ENCODE results near the gene FGD6. TPM values are rescaled to one million over a fixed set of nuclear protein-coding genes. Genes with fewer than 3 reads are reported as not detected.

Gene FGD6
- polyA plus RNA-seq, 1 donor (not counting 4 experiments of a cell fraction or from before 2014, with no cell fraction given) = 54.2 TPM

DNA sequence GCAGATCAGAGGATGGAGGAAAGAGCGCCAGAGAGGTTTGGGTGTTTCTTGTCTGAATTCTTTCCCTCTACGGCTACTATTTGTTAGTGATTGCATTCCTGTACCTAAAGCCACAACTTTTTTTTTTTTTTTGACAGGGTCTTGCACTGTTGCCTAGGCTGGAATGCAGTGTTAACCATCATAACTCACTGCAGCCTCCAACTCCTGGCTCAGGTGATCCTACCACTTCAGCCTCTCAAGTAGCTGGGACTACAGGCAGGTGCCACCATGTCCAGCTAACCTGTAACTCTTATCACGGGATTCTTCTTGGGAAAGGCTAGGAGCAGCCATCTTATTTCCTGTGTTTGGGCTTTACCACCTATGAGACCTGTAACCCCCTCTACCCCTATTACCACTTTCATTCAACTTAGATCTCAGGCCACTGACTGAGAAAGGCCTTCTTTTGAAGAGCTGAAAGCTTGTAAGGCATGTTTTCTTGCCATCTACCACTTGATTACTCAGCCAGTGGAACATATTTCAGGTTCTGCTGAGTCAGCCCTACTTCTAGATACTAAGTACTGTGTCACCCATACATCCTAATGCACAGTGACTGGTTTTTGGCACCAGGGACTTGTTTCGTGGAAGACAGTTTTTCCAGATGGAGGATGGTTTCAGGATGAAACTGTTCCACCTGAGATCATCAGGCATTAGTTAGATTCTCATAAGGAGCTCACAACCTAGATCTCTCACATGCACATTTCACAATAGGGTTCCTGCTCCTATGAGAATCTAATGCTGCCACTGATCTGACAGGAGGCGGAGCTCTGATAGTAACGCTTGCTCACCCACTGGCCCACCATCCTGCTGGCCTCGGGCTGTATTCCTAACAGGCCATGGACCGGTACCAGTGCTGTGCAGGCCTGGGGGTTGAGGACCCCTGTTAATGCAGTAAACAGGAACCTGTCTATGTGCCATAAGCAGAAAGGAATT lies 7.2 kb upstream of the FGD6 start:
- Histone ChIP-seq H3K9ac (ENCODE audit: control insufficient read depth, extremely low read depth, insufficient read depth, low read length) (no peak overlapping the region), H4K20me1 (ENCODE audit: control insufficient read depth, extremely low read depth, insufficient read depth, low read length) (peaks cover 5% of the 10 kb centered on the region), H2AFZ (ENCODE audit: control insufficient read depth, low read length) (no peak overlapping the region), H3K4me1 (ENCODE audit: control insufficient read depth, extremely low read depth, insufficient read depth, low read length) (peaks cover 40% of the 10 kb centered on the region), H3K79me2 (ENCODE audit: control insufficient read depth, insufficient read depth, low read length) (peaks cover 97% of the 10 kb centered on the region), H3K9me1 (ENCODE audit: control insufficient read depth, extremely low read depth, insufficient read depth, low read length) (no peaks in the 10 kb centered on the region), H3K9me3 (ENCODE audit: control insufficient read depth, low read depth, low read length) (no peaks in the 10 kb centered on the region), H3K27ac (ENCODE audit: control insufficient read depth, insufficient read depth, low read length) (peak overlapping the region; percentile 38), H3K27me3 (ENCODE audit: control insufficient read depth, extremely low read depth, insufficient read depth, low read length) (no peaks in the 10 kb centered on the region), H3K36me3 (ENCODE audit: control insufficient read depth in 2 of 2, extremely low read depth in 1 of 2, insufficient read depth in 2 of 2, low read length in 2 of 2) (peaks cover 9 to 21% of the 10 kb centered on the region in 2 experiments), H3K4me3 (ENCODE audit: control insufficient read depth in 2 of 3, extremely low read depth in 1 of 3, insufficient read depth in 2 of 3, low read depth in 1 of 3, low read length in 3 of 3) (no peak overlapping the region), H3K4me2 (ENCODE audit: control insufficient read depth, extremely low read depth, insufficient read depth, low read depth, low read length) (peak overlapping the region; percentile 33)
- FAIRE-seq (peak; percentile 87), DNase-seq (ENCODE audit: low read depth, low spot score) (no peak)
- dilution Hi-C loops (cut with MboI; ENCODE audit: extremely low pct_ligation_motif_present, low sequenced_read_pairs) = no loop called here
- TF ChIP-seq, protein P1, sequence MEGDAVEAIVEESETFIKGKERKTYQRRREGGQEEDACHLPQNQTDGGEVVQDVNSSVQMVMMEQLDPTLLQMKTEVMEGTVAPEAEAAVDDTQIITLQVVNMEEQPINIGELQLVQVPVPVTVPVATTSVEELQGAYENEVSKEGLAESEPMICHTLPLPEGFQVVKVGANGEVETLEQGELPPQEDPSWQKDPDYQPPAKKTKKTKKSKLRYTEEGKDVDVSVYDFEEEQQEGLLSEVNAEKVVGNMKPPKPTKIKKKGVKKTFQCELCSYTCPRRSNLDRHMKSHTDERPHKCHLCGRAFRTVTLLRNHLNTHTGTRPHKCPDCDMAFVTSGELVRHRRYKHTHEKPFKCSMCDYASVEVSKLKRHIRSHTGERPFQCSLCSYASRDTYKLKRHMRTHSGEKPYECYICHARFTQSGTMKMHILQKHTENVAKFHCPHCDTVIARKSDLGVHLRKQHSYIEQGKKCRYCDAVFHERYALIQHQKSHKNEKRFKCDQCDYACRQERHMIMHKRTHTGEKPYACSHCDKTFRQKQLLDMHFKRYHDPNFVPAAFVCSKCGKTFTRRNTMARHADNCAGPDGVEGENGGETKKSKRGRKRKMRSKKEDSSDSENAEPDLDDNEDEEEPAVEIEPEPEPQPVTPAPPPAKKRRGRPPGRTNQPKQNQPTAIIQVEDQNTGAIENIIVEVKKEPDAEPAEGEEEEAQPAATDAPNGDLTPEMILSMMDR (optimal IDR thresholded peaks at IDR 0.05 in 1 of 3, IDR thresholded peaks at IDR 0.05 in 1 of 3, conservative IDR thresholded peaks at IDR 0.05 in 1 of 3; ENCODE audit: extremely low read depth in 1 of 3, insufficient read depth in 2 of 3, low read length in 3 of 3) = no peak
- TF ChIP-seq EZH2 (IDR thresholded peaks at IDR 0.05; ENCODE audit: low read length) = no peak

DNA sequence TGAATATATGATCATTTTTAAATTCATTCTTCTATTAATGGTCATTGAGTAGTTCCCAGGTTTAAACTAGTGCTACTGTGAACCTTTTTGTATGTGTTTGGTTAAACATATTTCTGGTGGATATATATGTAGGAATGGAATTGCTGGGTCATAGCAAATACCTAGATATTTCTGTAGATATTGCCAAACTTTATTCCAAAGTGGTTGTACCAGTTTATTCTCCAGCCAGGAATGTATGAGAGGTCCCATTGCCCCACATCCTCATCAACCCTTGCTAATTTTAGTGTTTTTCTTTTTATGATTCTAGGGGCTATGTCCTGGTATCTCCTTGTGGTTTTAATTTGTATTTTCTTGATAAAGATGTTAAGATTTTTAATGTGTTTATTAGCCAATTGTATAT lies 3.5 kb upstream of the FGD6 start:
- H4K20me1 ChIP-seq (ENCODE audit: control insufficient read depth, extremely low read depth, insufficient read depth, low read length) = peaks cover 5% of the 10 kb centered on the region
- peaks cover 37% of the 10 kb centered on the region for H3K4me1 ChIP-seq (ENCODE audit: control insufficient read depth, extremely low read depth, insufficient read depth, low read length)
- peaks cover 6 to 16% of the 10 kb centered on the region in 2 experiments for H3K36me3 ChIP-seq (ENCODE audit: control insufficient read depth in 2 of 2, extremely low read depth in 1 of 2, insufficient read depth in 2 of 2, low read length in 2 of 2)
- no peaks in the 10 kb centered on the region for H3K27me3 ChIP-seq (ENCODE audit: control insufficient read depth, extremely low read depth, insufficient read depth, low read length)
- no peak for TF ChIP-seq EZH2 (IDR thresholded peaks at IDR 0.05; ENCODE audit: low read length)
- no peaks in the 10 kb centered on the region for H3K9me3 ChIP-seq (ENCODE audit: control insufficient read depth, low read depth, low read length)
- no peak overlapping the region for H3K9ac ChIP-seq (ENCODE audit: control insufficient read depth, extremely low read depth, insufficient read depth, low read length)
- no peak overlapping the region for H2AFZ ChIP-seq (ENCODE audit: control insufficient read depth, low read length)
- FAIRE-seq (no peak), DNase-seq (ENCODE audit: low read depth, low spot score) (no peak)
- peak overlapping the region; percentile 90 for H3K4me2 ChIP-seq (ENCODE audit: control insufficient read depth, extremely low read depth, insufficient read depth, low read depth, low read length)
- peaks cover 91% of the 10 kb centered on the region for H3K79me2 ChIP-seq (ENCODE audit: control insufficient read depth, insufficient read depth, low read length)
- no peaks in the 10 kb centered on the region for H3K9me1 ChIP-seq (ENCODE audit: control insufficient read depth, extremely low read depth, insufficient read depth, low read length)
- no peak overlapping the region for H3K27ac ChIP-seq (ENCODE audit: control insufficient read depth, insufficient read depth, low read length)
- H3K4me3 ChIP-seq (ENCODE audit: control insufficient read depth in 2 of 3, extremely low read depth in 1 of 3, insufficient read depth in 2 of 3, low read depth in 1 of 3, low read length in 3 of 3) = peak overlapping the region in 2 of 3 experiments; percentile 83 to 100
- dilution Hi-C loops (cut with MboI; ENCODE audit: extremely low pct_ligation_motif_present, low sequenced_read_pairs) = no loop called here

Measured in keratinocyte (primary cell).